Measurements from ENCODE around the gene SIGLEC10. TPM values are rescaled to one million over a fixed set of nuclear protein-coding genes. Genes with fewer than 3 reads are reported as not detected.

SIGLEC10 gene
- total RNA-seq, 1 donor from 2014 or later, result not detected

GRCh38 chr19:51364200-51365106 is 53.0 kb downstream of the SIGLEC10 start:
- TF ChIP-seq CTCF (conservative IDR thresholded peaks at IDR 0.05), result no peak
- Mint-ChIP-seq H3K4me1 (peaks cover 50% of the 10 kb centered on the region), H3K36me3 (ENCODE audit: low read depth) (no peaks in the 10 kb centered on the region), H3K27me3 (ENCODE audit: low read depth) (no peaks in the 10 kb centered on the region), H3K27ac (ENCODE audit: unreplicated experiment) (peak overlapping the region; percentile 5), H3K9me3 (no peaks in the 10 kb centered on the region), H3K4me3 (peak overlapping the region; percentile 81)
- DNase-seq (ENCODE audit: low read depth, low spot score), result no peak

GRCh38 chr19:51361239-51361638 is 56.2 kb downstream of the SIGLEC10 start:
- TF ChIP-seq CTCF (conservative IDR thresholded peaks at IDR 0.05), result no peak

More at GRCh38 chr19:51361239-51361638, 56.2 kb downstream of the SIGLEC10 start:
- no peak for DNase-seq (ENCODE audit: low read depth, low spot score)
- Mint-ChIP-seq H3K27ac (ENCODE audit: unreplicated experiment) (no peak overlapping the region), H3K36me3 (ENCODE audit: low read depth) (no peaks in the 10 kb centered on the region), H3K4me1 (peaks cover 35% of the 10 kb centered on the region), H3K9me3 (no peaks in the 10 kb centered on the region), H3K27me3 (ENCODE audit: low read depth) (no peaks in the 10 kb centered on the region), H3K4me3 (no peak overlapping the region)

Other genes with a start within 250 kb of the SIGLEC10 start
- gene CD33, start 192.6 kb downstream of the SIGLEC10 start, total RNA-seq, result not detected in 2 replicates
- gene SIGLECL1, start 166.6 kb downstream of the SIGLEC10 start, total RNA-seq, result not detected in 2 replicates
- 17.4 and 18.1 TPM in 2 replicates for gene IGLON5, start 106.0 kb downstream of the SIGLEC10 start, total RNA-seq
- gene VSIG10L, start 75.5 kb downstream of the SIGLEC10 start, total RNA-seq, result 3.1 and 3.5 TPM in 2 replicates
- 41.1 and 42.4 TPM in 2 replicates for gene ETFB, start 51.3 kb downstream of the SIGLEC10 start, total RNA-seq
- 0.84 and 1.1 TPM in 2 replicates for gene CLDND2, start 48.6 kb downstream of the SIGLEC10 start, total RNA-seq
- not detected in 2 replicates for gene NKG7, start 45.0 kb downstream of the SIGLEC10 start, total RNA-seq
- not detected in 2 replicates for gene LIM2, start 29.7 kb downstream of the SIGLEC10 start, total RNA-seq
- 0.23 and 0.50 TPM in 2 replicates for gene C19orf84, start 27.1 kb downstream of the SIGLEC10 start, total RNA-seq
- gene SIGLEC8, start 40.8 kb upstream of the SIGLEC10 start, total RNA-seq, result not detected in 2 replicates
- not detected in 2 replicates for gene CEACAM18, start 60.9 kb upstream of the SIGLEC10 start, total RNA-seq
- gene SIGLEC12, start 84.2 kb upstream of the SIGLEC10 start, total RNA-seq, result not detected in 2 replicates
- not detected in 2 replicates for gene SIGLEC6, start 114.0 kb upstream of the SIGLEC10 start, total RNA-seq
- gene ZNF175, start 153.6 kb upstream of the SIGLEC10 start, total RNA-seq, result 12.9 and 15.8 TPM in 2 replicates
- not detected in 2 replicates for gene SIGLEC5, start 212.8 kb upstream of the SIGLEC10 start, total RNA-seq
- gene SIGLEC14, start 229.2 kb upstream of the SIGLEC10 start, total RNA-seq, result not detected in 2 replicates